ENCODE data around the gene FOSL1.

FOSL1 gene

DNA sequence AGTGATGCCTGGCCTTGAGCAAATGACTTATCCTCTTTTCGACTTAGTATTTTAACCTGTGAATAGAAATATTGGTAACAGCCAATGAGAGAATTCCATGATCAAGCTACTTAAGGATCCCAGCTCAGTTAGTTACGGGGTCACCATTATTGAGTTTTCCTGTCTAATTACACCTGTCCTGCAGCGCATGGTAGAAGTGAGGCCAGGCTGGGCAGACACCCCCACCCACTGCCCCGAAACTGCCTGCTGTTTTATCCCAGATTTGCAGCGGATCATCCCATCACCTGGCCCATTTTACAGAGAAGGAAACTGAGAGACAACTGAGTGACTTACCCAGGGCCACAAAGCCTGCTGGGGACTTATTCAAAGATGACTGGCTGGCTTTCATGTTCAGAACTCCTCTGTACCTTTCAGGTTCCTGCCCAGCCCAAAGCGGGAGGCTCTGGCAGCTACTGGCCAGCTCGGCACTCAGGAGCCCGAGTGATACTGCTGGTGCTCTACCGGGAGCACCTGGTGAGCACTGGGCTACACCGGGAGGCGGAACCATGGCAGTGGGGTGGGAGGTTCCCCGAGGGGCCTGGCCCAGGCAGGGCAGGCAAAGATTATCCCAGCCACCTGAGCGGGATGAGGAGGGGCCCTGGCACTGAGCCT lies 38.5 kb downstream of the FOSL1 start:
- no peak for DNase-seq

DNA sequence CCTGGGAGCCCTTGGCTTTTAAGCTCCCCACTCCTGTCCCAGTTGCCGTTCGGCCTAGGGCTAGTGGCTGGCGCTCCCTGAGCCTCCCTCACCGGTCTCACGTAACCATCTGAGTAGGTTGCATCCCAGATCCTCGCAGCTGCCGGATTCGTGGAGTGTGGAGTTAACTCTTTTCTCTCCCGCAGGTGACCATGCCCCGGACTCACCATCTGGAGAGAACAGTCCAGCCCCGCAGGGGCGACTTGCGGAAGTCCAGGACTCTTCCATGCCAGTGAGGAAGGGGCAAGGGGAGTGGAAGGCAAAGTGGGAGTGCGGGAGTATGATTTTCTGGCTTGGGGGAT lies 39.1 kb downstream of the FOSL1 start:
- no peak for DNase-seq

DNA sequence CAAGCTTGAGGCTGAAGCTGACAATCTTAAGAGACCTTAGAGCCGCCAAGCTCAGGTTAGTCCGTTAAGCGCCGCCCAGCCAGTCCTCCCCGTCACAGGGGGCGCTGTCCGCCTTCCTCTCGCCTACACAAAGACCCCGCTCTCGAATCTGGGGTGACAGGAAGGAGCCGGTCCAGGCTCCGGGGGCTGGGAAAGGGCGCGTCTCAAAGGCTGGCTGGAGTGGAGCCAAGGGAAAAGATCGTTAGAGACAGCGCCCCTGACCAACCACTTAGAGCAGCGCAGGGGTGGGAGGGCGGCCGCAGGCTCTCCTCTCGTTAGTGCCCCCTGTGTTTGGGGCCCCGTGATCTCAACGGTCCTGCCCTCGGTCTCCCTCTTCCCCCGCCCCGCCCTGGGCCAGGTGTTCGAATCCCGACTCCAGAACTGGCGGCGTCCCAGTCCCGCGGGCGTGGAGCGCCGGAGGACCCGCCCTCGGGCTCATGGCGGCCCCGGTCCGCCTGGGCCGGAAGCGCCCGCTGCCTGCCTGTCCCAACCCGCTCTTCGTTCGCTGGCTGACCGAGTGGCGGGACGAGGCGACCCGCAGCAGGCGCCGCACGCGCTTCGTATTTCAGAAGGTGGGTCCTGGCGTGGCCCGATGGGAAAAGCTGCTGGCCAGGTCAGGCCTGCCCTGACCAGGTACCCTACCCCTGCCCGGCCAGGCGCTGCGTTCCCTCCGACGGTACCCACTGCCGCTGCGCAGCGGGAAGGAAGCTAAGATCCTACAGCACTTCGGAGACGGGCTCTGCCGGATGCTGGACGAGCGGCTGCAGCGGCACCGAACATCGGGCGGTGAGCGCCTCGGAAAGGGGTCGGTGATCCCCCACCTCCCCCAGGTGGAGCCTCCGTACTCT lies 39.7 kb downstream of the FOSL1 start, which contains the start of gene MUS81:
Gene MUS81, plus strand, starts transcription at position 156 of the 887 bp plus-strand sequence. Its CDS starts 321 bp downstream, at position 477.
- DNase-seq, result peak; percentile 96

DNA sequence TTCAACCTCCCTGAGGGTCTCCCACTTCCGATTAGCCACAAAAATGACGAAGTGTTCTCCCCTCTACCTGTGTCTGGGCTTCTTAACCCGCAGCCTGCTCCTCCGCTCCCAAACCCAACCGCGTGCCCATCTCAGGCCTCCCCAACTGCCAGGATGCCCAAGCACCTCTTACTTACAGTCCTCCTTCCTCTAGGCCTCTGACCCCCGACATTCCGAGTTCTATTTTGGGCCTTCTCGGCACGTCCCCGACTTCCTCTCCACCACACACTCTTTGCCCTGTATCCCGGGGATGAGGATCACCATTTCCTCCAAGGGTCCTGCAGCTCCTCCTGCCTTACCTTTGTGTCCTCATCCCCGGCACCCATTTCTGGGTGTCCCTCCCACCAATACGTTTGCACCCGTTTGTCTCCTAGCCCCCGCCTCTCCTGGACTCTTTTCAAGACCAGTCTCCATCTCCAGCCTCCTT lies 40.3 kb downstream of the FOSL1 start:
- DNase-seq, result no peak

DNA sequence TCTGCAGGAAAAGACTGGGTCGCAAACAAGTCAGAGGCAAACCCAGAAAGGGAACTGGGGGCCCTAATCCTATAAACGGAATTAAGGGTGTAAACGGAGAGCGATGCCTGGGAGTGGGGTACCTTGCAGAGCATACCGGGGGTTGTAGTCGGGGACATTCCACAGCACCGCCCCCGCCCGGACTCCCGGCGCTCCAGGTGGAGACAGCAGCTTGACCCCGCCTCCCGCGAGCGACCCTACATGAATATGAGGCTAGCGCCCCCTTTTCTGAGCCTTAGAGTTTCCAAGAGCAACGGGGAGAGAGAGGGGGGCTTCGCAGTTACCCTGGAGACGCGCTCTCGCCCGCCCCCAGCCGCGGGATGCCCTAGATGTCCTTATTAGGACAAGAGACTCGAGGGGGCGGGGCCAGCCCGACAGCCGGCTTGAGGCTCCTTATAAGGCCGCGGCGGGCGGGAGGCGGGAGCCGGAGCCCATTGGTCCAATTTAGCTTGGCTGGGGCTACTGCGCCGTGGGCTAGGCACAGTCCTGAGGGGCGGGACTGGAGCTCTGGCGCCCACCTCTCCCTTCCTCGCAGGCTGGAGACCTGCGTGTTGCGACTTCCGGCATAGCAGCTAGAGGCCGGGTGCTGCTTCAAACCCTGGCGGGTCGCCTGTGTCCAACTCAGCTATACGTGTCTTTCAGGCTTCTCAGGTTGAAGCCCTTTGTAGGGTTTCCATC lies 40.9 kb downstream of the FOSL1 start:
- peak; percentile 98 for DNase-seq

DNA sequence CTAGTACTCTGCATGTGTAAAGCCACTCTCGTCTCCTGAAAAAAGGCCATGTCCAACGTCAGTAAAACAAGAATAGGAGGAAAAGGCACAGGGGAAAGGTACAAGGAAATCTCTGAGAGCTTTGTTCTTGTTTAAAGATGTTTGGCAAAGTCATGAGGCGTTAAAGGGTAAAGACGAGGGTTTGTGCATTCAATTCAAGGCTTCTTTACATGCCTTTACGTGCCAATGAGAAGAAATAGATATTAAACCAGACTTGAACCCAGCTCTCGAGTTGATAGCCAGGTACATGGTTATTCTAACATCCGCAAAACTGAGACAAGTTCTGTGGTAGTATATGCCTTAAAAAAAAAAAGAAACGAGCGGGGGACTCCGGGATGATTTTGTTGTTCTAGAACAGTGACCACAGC lies 41.5 kb downstream of the FOSL1 start:
- DNase-seq, result no peak

DNA sequence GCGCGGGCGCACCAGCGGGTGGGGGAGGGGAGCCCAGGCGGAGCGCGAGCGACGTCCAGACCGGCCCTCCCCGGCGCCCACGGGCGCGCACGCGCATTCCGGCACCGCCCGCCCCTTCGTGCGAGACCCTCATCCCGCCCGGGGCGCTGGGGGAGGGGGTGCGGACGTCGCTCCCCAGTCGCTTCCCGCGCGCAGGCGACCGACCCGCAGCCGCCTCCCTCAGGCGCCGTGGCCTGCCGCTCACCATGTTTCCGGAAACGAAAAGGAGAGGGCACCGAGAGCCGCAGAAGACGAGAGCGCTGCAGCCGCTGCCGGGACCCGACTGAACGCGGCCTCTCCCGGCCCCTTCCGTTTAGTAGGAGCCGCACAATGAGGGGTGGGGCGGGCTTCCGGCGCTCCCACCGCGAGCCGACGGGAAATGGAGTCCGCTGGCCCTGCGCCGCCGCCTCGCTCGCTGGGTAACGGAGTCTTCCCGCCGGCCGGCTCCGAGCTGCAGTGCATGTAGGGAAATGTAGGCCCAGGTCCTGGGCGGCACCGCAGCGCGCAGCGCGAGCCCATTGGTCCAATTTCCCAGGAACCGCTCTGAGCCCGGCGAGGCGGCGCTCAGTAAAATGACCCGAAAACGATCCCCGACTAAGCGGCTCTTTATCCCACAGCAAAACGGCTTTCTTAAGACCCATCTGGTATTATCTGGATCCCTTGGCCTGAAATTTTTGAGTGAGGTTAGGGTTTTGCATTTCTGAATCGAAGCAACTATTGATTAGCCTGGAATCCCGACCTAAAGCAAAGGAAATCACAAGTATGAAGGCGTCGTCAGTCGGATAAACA lies 42.1 kb downstream of the FOSL1 start, which contains the start of gene CFL1:
Gene CFL1, minus strand, starts transcription at position 328 of the 828 bp plus-strand sequence. Its CDS starts 81 bp downstream, at position 247.
- peak; percentile 98 for DNase-seq

DNA sequence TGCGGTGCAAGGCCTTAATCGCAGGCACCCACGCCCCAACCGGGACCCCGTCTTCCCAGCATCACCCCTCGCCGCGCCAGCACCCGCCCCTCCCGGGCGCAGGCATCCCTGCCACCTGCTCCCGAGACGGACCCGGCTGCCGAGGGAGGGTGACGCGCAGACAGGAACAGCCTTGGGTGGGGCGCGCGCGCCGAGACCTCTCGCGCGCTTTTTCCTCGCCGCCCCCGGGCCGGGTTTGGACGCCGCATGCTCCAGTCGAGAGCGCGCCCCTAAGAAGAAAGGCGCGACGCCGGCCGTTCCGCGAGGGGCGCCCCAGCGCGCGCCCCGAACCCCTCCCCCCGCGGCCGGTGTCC lies 42.7 kb downstream of the FOSL1 start:
- DNase-seq, result peak; percentile 61

DNA sequence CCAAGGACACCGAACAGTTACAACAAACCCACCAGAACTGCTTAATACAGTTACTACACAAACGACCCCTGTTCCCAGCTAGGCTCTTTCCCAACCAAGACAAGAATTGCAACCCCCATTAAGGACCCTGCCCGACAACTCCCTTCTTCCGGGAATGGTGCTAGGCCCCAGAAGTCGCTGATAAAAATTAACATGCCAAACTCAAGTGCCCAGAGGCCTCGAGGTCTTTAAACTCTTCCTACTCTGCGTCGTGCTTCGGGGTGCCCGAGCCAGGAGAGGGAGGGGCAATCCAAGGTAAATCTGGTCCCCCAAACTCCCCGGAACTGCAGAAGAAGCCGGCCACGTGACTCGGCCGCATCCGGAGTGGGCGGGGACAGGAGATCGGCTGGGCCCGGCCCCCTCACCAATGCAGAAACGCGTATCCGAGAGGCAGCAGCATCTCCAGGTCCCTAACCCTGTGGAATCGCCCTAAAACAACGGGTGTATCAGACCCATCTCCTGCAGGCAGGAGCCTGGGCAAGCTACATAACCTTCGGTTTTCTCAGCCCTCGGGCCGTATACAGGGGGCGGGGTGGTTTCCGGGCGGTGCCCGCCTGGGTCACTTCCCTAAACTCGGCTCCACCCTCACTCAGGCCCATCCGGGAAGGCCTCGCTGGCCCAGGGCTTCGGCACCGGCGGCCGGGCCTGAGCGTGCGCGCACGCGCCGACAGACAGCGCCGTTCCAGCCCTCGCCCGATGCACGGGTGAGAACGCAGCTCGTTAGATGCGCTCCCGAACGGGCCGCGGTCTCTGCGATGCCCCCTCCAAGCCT lies 43.3 kb downstream of the FOSL1 start:
- peak; percentile 86 for DNase-seq

DNA sequence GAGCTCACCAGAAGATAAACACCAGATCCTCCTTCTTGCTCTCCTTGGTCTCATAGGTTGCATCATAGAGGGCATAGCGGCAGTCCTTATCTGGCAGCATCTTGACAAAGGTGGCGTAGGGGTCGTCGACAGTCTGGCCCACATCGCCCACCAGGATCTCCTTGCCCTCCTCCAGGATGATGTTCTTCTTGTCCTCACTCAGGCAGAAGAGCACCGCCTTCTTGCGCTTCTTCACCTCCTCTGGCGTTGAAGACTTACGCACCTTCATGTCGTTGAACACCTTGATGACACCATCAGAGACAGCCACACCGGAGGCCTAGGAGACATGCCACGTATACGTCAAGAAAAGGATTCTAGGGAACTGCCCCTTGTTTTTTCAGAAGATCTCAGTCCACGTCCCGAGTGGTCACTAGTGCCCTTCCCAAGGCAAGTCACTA lies 44.2 kb downstream of the FOSL1 start:
- no peak for DNase-seq

DNA sequence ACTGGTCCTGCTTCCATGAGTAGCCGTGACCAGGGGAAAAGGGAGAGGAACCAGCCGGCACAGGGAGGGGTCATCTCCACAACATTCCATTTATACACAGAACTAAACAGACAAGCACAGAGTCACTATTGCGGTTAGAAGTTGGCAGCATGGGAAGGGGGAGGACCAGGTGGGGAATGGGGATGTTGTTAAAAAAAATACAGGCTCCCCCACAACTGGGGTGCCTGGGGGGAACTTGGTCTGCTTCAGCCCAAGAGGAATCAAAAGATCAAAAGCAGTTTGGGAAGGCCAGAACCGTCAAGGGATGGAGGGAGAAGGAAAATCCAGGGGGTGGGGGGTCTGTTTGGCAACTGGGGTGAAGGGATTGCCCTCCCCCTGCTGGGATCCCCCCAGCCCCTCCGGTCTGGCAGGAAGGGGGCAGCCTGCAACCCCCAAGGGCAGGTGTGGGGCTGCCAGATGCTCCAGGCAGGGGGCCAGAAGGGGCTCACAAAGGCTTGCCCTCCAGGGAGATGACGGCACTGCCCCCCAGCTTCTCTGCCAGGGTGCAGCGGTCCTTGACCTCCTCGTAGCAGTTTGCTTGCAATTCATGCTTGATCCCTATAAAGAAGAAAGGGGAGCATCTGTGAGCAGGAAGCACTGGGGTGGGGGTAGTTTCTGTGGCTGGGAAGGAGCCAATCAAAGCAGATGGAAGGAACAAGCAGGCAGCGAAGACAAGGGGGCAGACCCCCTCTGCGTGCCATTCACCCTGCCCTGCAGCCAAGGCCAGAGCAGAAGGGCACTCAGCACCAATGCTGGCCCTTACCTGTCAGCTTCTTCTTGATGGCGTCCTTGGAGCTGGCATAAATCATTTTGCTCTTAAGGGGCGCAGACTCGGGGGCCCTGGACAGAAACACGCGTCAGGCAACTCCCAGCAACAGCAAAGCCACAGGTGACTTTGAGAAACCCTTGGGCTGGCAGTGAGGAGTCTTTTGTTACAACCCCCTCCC lies 45.0 kb downstream of the FOSL1 start:
- no peak for DNase-seq

DNA sequence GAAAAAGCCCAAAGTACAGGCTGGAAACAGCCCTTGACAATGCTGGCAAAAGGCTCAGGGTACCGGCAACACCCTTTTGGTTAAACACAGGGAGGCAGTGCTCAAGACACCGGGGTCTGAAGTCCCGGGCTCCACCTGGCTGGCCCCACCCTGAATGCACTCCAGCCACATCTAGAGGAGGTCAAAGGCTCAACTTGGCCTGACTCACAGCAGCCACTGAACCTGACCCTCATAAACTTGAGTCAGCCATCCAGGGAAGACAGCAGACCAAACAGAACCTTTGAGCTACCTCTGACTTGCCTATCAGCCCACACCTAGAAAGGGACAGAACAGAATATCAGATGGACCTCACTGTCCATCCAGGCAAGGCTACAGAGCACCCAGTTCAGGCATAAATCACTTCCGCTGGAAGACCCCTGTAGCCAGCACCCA lies 46.0 kb downstream of the FOSL1 start:
- DNase-seq, result no peak

DNA sequence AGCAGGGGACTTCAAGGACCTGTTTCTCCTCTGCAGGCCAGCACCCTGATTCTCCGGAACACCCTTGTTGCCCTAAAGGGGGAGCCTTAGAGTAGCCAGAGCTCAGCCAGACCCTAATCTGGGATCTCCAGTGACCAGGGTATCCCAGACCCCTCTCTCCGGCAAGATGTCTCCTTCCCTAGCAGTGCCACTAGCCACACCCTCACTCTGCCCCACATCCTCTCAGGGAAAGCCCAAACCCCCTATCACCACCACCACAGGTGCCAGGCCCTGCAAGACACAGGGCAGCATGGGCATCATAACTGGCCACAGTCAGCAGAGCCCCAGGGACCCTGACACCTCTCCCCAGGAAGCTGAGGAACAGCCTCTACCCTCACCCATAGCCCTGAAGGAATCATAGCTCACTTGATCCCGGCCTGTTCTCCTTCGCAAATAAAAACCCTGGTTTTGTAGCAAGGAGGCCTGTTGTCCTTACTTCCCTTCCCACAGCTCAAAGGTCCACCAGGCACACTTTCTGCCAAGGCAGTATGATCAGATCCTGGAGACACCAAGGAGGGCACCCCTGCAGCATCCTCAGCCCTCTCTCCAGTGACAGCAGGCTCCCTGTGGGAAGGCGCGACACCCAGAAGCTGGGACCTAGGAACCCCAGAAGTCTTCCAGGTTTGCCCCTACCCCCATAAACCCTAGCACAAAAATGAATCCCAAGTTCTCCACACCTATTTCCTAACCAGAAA lies 46.8 kb downstream of the FOSL1 start:
- DNase-seq, result no peak

DNA sequence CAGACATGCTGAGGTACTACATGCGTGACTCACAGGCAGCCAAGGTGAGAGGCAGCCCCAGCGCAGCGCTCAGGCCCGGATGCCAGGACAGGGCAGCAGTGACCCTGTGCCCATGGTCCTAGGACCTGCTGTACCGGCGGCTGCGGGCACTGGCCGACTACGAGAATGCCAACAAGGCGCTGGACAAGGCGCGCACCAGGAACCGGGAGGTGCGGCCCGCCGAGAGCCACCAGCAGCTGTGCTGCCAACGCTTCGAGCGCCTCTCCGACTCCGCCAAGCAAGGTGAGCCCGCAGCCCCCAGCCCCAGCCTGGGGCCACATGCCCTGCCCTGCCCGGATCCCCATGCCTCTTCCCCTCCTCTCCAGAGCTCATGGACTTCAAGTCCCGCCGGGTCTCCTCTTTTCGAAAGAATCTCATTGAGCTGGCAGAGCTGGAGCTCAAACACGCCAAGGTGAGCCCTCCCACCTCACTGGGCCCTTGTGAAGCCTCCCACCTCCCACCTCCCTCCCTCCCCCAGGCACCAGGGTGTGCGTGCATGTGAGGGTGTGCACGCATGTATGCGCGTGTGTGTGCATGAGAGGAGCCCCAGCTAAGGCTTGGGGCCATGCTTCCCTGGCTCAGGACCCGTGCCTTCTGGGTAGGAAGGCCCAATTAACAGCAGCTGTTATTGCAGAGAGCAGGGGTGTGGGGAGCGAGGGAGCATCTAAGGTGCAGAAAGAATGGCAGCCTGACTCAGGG lies 47.5 kb downstream of the FOSL1 start:
- DNase-seq, result no peak

DNA sequence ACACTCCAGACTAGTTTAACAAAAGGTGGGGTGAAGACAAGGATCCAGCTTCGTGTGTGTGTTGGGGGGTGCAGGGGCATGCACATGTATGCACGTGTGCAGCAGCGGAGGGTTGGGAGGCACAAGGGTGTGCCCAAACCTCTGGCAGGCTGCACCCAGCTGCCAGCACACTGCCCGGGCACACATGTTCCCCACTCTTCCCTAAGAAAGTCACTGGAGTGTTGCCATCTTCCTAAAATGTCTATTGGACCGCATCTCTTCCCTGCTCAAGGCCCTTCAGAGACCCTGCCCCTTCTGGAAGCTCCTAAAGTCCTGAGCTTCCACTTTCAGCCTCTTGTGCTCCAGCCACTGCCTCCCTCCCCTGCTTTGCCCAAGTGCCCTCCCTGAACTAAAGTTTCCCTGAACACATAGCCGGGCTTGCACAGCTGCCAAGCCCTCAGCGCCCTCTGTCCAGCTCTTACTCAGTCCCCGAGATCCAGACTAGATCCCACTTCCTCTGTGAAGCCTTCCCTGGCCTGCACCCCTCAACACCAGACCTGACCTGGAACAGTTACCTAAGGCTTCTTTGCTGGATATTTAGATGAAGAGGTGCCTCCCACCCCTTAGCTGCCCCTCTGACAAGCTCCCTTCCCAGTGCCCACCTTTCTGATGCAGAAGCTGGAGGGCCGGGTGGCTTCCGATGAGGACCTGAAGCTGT lies 48.2 kb downstream of the FOSL1 start:
- DNase-seq, result no peak

DNA sequence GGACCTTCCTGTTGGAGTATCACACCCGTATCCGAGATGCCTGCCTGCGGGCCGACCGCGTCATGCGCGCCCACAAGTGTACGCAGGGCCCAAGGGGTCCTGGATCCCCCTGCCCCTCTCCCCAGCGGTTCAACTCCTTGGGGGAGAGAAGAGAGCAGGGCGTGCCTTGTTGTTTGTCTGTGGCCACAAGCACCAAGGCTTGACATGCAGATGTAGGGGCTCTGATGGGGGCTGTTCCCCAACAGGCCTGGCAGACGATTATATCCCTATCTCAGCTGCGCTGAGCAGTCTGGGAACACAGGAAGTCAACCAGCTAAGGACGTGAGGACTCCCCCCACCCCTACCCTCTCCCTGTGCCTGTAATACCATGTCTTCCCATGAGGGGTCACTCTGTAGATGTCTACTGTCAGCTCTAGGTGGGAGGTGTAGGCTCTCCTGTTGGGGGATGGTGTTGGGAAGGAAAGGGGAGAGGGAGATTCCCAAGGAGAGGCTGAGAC lies 49.1 kb downstream of the FOSL1 start:
- DNase-seq, result peak; percentile 40

DNA sequence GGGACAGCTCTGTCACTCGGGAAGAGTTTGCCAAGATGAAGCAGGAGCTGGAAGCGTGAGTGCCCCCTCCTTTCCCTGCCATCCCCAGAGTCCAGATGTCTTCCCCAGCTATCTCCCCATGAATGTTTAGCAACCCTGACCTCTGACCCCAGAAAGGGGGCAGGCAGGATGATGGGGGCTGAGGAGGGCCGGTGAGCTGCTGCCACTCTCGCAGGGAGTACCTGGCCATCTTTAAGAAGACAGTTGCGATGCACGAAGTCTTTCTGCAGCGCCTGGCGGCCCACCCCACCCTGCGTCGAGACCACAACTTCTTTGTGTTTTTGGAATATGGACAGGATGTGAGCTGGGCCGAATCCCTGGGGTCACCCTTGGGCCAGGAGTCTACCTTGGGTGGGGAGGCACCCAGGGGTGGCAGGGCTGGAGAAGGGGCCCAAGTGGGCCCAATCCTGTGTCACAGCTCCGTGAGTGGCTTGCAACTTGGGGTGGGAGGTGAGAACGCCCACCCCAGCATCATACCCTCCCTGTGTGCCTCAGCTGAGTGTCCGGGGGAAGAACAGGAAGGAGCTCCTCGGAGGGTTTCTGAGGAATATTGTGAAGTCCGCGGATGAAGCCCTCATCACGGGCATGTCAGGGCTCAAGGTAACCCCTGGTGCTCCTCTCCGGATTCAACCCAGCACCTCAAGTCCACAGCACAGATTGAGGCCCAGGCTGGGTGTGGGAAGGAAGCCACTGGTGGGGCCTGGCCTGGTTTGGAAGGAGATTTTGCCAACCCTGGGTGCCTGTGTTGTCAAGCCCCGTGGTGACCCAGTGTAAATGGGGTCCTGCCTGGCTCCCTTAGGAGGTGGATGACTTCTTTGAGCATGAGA lies 49.7 kb downstream of the FOSL1 start:
- no peak for DNase-seq

Data from CD4-positive, alpha-beta T cell treated with Interleukin-21 for 1 hour (primary cell).